ELR (cell line): Measurements from ENCODE around the gene KIF2A.

Source experiments
- DNase-seq: peaks from one replicate; pipeline ENCODE4 v3.0.0-alpha.2; 2015; ENCODE audit warnings: low read depth

KIF2A gene

DNA sequence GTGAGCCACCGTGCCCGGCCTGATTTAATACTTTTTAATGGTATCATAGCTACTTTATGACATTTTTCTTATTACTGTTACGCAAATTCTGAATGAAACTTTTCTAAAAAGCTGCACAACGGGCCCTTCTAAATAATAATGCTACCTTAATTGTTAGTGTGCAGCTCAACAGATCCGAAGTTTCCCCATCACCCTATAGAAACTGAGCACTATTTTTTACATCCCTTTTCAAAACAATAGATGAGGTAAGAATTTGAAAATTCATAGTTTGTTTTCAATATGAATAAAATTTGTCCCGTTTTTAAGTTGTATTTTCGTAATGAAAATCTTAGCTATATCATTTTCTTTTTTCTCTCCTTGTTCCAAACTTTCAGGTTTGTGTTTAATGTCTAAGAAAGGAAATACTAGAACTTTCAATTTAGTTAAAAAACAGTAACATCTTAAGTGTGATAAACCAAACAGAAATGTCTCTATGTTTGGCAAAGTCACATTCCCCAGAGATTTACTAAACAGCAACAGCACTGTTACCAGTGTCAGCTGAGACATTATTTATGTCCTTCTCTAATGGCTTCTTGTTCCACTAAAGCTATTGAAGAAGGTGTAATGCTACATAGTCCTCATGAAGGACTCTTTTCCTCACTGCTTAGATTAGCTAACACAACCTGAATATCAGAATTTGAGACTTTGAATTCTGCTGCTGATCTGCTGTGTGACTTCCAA, 22.9 kb downstream of the KIF2A start:
- no peak for DNase-seq

DNA sequence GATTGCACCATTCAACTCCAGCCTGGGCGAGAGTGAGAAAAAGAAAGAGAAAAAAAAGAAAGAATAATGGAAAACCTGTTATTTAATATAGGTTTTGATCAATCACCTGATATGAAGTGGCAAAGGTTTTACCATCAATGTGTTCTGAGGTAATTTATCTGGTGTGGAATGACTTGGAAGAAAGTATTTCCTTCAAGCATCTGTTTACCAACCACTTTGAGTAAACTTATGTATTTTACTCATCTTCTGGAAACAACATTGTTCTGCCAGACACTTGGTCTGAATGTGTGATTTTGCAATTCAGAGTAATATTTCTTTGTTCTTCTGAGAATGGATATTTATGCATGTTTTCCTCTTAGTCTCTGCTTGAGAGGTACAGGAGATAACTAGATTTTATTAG, 24.3 kb downstream of the KIF2A start:
- no peak for DNase-seq

DNA sequence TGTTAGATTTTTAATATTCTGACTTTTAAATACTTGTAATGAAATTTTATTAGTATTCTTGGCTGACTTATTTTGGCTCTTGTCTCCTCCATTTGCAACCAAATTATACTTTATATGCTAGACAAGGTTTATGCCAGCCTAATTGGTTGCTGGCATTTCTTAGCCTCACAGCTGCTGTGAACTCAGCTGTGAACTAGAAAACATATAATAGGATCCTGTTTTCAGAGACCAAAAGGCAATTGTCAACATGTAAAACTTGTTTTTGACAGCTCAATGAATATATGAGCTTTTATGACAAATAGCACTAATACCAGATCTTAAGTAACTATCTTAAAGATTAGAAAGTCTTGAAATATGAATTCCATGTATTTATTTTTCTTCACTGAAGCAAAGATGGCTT, 25.9 kb downstream of the KIF2A start:
- no peak for DNase-seq

DNA sequence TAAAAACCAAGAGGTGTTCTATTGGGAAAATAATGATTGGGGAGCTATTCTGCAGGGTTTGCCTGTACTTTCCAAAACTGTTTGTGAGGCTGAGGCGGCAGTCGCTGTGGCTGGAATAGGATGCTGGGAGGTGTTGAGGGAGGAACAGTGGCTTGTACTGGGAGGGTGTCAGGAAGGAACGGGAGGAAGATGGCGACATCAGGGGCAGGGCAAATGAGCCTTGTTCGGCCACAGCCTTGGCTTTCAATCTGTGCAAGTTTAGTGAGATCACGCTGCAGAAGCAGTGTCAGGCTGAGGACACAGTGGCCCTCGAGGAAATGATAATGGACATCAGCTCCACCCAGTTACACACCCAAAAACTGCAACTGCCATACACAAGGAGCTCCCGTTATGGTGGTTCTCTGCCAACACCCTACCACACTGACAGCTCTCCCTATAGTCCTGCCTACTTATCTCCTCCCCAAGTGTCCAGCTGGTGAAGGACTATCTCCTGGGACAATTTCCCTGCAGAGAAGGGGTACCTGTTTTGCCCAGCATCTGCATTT, 27.3 kb downstream of the KIF2A start:
- DNase-seq: no peak

DNA sequence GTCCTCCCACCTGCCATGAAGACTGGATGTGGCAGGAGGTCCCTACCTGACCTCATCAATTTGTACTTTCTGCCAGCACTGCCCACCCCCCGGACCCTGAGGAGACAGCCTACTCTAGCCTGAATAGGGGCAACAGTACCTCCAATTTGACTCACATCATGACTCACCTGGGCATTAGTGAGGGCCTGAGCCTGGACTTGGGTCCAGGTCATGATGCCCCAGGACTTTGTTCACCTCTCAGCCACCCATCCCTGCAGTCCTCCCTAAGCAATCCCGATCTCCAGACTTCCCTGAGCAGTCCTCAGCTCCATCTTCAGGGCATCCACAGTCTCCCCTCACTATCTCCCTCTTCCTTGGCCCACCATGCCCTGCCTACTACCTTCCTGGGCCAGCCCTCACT, 28.1 kb downstream of the KIF2A start:
- no peak for DNase-seq

DNA sequence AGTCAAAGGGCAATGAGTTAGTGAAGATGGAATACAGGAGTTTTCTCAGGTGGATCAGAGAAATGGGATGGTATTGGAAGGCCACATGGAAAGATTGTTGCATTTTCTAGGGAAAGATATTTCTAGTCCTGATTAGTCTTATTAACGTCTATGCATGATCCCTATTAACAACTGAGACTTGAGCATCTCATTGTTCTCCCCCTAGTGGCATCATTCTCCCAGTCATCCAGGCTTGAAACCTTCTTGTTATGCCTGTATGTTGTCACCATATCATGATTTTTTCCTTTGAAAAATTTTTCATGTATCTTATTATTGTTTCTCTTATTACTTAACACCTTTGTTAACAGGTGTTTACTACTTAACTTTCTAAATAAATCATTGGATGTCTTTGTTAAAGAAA, 34.4 kb downstream of the KIF2A start:
- DNase-seq: peak; percentile 31

DNA sequence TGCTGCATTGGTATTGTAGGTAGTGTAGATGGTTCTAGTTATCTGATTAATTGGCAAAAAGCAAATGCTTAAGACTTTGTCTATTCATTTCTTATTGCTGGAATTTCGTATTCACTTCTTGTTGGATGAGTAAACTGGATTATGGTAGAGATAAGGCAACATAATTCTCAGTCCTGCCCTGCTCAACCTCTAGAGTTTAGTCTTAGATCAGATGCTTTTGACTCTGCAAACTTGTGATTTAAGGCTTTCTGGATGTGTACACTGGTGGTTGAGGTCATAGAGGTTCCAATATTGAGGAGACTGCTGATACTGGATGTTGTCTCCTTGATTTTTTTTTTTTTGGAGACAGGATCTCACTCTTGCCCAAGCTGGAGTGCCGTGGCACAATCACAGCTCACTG, 35.0 kb downstream of the KIF2A start:
- DNase-seq: no peak

DNA sequence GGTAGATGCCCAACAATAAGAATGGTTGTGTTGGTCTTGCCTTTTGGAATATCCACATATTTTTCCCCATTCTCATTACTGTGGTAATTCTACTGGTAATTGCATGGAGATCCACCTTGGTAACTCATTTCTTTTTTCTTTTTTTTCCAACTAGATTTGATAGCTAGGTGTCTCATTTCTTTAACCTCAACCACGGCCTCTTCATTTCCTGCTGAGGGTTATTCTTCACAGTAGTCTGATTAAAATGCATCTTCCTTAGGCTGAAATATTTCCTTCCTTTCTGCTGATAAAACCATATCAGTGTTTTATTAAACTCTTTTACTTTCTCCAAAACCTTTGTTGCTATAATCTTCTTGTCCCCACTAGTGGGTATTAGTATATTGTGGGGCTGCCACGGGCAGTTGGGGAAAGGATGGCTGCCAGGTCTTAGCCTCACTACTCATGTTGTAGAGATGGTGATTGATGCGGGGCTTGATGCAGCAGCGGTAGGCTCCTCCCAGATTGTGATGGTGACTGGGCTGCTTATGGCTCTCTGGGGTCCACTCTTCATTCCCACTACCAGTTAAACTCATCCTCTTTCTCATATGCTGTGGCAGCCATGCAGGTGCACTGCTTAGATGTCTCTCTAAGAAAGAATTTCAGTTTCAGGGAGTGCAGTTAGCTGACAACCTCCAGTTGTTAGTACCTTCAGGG, 35.9 kb downstream of the KIF2A start:
- DNase-seq: no peak

DNA sequence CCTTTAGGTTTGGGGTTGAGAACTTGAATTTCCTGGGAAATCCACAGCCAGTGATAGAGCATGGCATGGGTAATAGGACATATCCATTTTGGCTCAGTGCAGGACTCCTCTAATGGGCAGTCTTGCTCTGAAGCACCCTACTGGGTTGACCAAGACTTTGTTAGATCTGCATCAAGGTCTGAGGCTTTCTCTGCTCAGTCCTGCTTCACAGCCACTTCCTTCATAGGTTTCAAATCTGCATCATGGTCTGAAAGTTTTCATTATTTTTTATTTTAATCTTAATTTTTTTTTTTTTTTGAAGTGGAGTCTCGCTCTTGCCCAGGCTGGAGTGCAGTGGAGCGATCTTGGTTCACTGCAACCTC, 36.5 kb downstream of the KIF2A start:
- DNase-seq: no peak

DNA sequence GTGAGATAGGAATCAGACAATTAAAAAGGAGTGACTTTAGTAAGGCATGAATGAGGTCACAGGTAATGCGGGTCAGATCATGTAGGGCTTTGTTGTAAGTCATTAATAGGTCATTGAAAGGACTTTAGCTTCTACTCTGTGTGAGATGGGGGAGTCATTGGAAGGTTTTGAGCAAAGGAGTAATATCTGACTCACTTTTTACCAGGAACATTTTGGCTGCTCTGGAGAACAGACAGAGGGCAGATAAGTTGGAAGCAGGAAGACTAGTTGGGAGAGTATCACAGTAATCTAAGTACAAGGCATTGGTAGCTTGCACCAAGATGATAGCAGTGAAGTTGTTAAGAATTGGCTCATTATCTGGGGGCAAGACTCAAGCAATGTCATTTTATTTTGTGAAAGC, 37.4 kb downstream of the KIF2A start:
- peak; percentile 4 for DNase-seq

DNA sequence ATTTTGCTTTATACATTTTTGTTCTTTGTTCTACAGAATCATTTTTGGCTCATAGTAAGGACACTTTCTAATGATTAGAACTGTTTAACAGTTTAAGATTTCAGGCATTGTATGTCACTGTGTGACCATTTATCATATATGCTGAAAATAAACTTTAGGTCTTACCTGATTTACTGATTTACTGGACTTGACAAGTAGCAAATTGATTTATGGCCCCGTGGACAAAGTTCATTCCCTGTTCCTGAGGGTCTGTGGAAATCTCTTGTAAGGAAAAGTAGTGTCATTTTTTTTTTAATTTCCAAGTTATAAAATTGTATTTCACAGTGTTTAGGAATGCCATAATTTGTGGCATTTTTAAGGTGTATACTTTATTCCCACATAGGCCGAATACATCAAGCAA, 40.7 kb downstream of the KIF2A start:
- no peak for DNase-seq

DNA sequence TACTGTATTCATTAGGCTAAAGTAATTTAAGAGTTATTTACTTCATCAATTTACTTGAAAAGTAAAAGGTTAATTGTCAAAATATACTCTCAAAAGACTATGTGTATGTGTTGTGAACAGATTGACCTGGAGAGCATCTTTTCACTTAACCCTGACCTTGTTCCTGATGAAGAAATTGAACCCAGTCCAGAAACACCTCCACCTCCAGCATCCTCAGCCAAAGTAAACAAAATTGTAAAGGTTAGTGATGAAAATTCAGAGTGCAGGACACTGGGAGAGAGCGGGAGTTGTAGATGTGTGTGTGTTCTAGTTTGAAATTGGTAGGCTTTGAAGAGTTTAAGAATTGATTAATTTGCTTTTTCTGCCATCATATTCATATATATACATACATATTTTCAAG, 41.9 kb downstream of the KIF2A start:
- DNase-seq: no peak

DNA sequence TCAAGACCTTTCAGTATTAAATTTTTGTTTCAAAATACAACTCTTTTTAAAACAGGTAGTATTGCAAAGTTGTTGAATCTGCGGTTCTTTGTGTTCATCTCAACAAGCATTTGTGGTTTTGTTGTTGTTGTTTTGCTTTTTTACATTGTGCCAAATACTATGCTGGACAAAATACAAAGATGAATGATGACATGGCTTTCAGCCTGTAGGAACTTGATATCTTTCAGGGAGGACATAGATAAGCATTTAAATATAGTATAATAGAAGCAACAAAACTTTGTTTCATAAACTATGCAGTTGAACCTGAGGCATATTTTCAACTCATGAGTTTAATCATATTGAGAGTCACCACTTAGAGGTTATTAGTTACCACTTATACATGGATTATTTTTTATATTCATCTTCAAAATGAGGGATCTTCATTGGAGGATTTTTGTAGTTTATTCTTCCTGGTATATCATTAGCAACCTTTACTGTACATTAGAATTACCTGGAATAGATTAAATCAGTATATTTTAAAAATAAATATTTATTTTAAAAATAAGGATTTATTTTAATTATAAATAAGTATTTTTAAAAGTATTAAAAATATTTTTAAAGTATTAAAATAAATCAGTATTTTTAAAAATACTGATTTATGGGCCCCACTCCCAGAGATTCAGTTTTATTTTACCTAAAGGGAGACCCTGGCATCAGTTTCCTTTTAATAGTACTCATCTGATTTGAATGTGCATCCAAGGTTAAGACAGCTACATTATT, 42.9 kb downstream of the KIF2A start:
- no peak for DNase-seq

DNA sequence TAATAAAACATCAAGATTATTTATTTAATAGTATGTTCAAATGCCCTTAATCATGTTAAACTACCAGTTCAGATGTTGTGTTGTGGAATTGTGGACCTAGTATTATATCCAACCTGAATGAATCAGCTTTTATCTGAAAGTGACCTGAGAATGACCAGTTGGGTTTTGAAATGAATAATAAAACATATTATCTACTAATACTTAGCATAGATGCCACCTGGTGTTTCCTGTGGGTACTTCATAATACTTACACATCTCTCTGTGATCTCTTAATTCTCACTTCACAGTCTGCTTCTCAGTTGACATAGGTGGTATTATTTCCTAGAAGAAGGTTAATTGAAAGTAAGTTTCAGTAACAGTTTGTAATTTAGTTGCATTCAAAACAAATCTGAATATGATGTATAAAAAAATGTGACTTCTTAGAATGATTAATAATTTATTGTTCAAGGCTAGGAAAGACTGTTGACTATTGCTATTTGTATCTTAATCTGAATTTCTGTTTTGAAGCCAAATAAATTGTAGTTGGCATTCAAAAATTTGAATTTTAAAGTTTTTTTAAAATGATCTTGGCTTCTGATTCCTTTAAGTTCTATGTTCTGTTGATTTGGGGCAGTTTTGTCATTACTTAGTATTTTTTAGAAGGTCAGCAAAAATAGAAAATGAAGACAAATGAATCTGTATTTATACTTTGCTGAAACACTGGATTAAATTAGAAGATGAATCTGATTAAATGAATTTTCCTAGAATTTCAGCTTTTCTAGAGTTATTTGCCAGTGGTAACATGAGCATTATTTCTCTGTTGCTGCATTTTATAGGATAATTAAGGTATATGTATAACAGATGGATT, 48.2 kb downstream of the KIF2A start:
- DNase-seq: peak; percentile 76

DNA sequence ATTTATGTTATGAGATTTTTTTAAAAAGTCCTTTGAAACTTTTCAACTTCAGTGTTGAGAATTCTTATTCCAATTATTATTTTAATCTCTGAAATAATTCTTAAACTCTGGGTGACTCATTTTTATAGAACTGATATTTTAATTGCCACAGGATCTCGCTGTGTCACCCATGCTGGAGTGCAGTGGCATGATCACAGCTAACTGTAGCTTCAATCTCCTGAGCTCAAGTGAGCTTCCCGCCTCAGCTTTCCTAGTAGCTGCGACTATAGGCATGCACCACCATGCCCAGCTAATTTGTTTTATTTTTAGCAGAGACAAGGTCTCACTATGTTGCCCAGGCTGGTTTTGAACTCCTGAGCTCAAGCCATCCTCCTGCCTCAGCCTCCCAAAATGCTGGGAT, 56.7 kb downstream of the KIF2A start:
- no peak for DNase-seq

DNA sequence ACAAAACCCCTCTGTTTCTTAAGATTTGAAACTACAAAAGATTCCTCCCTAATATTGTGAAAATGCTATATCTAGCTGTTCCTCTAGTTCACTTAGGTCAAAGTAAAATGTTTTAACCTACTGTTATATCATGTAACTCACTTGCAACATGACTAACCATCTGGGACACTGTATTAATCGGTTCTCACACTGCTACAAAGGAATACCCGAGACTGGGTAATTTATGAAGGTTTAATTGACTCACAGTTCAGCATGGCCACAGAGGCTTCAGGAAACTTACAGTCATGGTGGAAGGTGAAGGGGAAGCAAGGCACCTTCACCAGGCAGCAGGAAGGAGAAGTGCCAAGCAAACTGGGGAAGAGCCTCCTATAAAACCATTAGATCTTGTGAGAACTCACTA, 63.0 kb downstream of the KIF2A start:
- DNase-seq: no peak

DNA sequence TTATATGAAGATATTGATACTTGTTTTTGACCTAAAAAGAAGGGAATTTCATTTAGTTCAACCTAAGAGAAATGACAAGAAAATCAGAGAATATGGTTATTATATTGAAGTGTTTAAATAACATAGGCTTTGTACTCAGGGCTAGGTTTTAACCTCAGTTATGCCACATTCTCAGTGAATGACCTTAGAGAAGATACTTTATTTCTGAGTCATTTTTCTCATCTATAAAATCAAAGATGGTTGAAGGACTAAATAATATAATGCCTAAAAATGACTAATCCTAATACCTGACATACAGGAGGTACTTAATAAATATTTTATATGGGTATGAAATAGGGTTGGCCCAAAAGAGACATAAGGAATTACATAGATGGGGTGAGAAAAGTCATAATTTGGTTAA, 65.4 kb downstream of the KIF2A start:
- DNase-seq: peak; percentile 43

DNA sequence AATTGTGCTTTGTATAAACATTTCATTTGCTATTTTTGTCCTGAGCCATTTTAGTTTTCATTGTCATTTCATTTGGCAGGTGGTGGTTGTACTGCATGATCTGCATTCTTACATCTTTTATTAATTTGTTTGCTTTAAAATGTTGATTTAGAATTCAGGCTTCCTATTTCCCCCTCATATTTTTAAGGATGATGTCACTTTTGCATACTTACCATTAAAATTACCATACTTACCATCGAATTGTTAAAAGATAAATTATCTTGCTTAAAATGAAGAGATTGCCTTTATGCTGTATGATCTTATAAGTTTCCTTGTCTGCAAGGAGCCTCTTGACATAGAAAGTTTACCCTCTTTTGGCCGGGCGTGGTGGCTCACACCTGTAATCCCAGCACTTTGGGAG, 66.6 kb downstream of the KIF2A start:
- no peak for DNase-seq

DNA sequence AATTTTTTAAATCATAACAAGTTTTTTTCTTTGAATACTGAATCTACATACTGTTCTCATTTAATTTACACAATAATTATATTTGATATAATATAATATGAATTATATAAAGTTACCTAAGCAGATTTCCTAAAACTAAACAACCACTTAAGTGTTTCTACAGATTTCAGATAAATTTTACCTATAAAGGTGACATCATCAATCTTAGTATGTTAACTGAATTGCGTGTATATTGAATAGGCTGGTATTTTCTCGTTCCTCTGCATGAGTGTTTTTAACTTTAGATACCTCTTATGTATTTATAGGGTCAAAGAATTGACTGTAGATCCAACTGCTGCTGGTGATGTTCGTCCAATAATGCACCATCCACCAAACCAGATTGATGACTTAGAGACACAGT, 67.4 kb downstream of the KIF2A start:
- DNase-seq: no peak

DNA sequence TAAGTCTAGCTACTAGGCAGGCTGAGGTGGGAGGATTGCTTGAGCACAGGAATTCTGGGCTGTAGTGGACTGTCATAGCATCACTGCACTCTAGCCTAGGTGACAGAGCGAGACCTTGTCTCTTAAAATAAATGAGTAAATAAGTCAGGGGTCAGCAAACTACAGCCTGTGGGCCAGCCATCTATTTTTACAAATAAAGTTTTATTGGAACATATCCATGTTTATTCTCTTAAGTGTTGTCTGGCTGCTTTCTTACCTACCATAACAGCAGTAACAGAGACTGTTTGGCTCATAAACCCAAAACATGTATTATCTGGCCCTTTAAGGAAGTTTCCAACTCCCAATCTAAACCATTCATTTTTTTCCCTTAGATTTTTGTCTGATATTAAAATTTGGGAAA, 68.1 kb downstream of the KIF2A start:
- DNase-seq: no peak

DNA sequence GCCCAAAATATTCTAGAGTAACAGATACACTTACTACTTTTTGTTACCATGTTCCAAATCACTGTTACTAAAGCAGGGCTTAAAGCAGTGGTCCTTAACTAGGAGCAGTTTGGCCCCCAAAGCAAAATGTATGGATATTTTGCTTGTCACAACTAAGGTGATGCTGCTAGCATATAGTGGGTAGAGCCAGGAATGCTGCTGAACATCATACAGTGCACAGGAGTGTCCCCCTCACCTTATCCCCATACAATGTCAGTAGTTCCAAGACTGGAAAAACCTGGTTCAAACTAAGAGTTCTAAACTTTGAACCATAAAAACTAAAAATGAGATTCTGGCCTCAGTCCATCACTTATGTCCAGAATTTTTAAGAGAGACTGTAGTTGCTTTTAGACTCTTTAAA, 69.6 kb downstream of the KIF2A start:
- no peak for DNase-seq

DNA sequence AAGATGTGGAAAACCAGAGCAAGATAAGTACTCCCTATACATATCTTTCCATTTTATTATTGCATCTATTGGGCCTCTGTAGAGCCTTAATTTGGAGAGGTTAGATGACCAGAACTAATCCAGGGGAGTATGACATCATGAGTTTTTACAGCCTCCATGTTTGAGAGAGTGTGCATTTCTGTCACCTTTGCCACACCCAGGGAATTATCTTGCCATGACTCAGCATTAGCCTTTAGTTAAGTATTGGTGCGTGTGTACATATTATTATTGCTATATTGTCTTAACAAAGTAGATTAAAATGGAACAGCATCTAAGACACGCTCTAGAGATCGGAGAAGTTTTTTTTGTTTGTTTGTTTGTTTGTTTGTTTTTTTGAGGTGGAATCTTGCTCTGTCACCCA, 70.1 kb downstream of the KIF2A start:
- peak; percentile 31 for DNase-seq
